Activated CD4-positive, alpha-beta T cell treated with anti-CD3 and anti-CD28 coated beads for 4 hours (primary cell): ENCODE results near the gene PROCA1.
A peak's percentile ranks its signal among the peaks of the same experiment; 100 is the strongest.
"Not testable (repeated sequence)": the region's sequence is repeated elsewhere in the genome, so short reads cannot be mapped to it uniquely, and the experiment has no call there.

Experiments
- DNase-seq, 2 donors: peaks; one replicate each; pipeline ENCODE4 v3.0.0-alpha.2; 2020

Gene PROCA1

GRCh38 chr17:28744104-28744971, 32.6 kb upstream of the PROCA1 start:
- peak; percentile 69 to 72 for DNase-seq

GRCh38 chr17:28743243-28744103, 31.8 kb upstream of the PROCA1 start, which contains the start of gene TRAF4:
Gene TRAF4 (plus strand): TSS chr17:28744011. CDS start chr17:28744113, 102 bp downstream.
- DNase-seq = peak; percentile 75 to 82

GRCh38 chr17:28741358-28742349, 30.0 kb upstream of the PROCA1 start:
- no peak for DNase-seq

- DNase-seq = no peak
Measured at GRCh38 chr17:28740406-28741357, 29.0 kb upstream of the PROCA1 start.

DNA sequence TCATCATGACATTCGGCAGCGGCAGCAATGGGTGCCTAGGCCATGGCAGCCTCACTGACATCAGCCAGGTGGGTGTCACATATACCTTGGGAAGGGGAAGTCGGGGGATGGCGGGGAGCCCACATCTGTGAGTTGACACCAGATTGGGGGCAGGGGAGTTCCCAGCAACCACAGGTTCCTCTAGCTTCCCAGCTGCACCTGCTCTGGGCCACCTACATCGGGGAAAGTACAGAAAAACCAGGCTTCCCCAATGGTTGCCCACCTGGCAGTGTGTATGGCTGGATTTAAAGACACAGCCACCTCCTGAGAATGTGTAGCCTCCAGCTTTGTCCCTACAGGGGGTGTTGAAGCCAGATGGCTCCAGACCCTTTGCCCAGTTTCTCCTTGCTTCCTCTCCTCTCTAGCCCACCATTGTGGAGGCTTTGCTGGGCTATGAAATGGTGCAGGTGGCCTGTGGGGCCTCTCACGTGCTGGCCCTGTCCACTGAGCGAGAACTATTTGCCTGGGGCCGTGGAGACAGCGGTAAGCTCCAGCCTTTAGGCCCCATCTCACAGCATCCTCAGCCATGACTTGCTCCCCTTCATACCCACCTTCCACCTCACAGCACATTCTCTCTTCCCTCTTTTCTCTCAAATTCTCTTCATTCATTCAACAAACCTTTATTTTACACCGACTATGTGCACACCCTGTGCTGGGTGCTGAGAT, 27.1 kb upstream of the PROCA1 start:
- peak; percentile 62 to 81 for DNase-seq

DNA sequence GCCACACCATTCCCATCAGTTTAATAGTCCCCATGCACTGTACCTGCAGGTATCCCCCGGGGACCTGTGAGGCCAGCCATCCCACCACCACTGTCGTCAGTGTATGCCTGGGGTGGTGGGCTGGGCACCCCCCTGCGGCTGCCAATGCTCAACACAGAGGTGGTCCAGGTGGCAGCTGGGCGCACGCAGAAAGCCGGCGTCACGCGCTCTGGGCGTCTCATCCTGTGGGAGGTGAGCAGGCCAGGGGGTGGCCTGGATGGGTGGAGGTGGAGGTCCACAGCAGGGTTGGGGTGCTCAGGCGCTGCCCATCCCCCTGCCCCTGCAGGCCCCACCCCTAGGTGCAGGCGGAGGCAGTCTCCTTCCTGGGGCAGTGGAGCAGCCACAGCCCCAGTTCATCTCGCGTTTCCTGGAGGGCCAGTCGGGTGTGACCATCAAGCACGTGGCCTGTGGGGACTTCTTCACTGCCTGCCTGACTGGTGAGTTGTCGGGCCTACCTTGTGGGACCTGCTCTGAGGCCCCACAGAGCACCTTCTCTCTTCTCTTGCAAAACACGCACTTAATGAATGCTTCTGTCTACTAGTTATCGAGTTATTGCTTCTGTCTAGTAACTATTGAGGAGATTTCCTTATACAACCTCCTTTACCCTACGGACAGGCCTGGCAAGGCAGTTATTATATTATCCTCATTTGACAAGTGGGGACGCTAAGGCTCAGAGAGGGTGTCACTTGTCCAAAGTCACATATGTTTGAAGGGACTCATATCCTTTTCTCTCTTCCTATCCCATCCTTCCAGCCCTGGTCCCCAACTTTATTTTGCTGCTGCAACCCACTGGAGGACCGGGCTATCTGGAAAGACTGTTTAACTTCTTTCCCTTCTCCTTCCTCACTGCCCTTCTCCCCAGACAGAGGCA, 26.3 kb upstream of the PROCA1 start:
- DNase-seq = no peak

- DNase-seq = no peak
Measured at GRCh38 chr17:28737316-28737715, 25.6 kb upstream of the PROCA1 start.

GRCh38 chr17:28735913-28736769, 24.5 kb upstream of the PROCA1 start:
- not testable (repeated sequence) for DNase-seq

DNA sequence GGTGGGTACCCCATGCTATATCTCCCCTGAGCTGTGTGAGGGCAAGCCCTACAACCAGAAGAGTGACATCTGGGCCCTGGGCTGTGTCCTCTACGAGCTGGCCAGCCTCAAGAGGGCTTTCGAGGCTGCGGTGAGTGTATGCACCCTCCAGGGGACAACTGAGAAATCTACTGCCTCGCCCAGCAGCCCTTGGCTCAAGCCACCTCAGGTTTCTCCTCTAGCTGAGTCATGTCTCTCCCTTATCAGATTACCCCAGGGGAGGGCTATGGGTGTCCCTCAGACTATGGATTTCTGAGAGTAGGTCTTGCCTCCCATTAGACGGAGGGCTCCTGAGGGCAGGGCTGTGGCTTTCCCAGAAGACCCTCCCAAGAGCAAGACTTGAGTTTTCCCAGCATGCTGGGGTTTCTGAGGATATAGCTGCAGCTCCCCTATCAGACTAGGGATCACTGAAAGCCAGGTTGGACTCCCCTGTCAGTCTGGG, 23.6 kb upstream of the PROCA1 start:
- DNase-seq = no peak

- DNase-seq = no peak
Measured at GRCh38 chr17:28734712-28735241, 23.1 kb upstream of the PROCA1 start.

- DNase-seq = no peak
Measured at GRCh38 chr17:28733346-28733745, 21.7 kb upstream of the PROCA1 start.

- no peak for DNase-seq
Measured at GRCh38 chr17:28729950-28730330, 18.3 kb upstream of the PROCA1 start.

DNA sequence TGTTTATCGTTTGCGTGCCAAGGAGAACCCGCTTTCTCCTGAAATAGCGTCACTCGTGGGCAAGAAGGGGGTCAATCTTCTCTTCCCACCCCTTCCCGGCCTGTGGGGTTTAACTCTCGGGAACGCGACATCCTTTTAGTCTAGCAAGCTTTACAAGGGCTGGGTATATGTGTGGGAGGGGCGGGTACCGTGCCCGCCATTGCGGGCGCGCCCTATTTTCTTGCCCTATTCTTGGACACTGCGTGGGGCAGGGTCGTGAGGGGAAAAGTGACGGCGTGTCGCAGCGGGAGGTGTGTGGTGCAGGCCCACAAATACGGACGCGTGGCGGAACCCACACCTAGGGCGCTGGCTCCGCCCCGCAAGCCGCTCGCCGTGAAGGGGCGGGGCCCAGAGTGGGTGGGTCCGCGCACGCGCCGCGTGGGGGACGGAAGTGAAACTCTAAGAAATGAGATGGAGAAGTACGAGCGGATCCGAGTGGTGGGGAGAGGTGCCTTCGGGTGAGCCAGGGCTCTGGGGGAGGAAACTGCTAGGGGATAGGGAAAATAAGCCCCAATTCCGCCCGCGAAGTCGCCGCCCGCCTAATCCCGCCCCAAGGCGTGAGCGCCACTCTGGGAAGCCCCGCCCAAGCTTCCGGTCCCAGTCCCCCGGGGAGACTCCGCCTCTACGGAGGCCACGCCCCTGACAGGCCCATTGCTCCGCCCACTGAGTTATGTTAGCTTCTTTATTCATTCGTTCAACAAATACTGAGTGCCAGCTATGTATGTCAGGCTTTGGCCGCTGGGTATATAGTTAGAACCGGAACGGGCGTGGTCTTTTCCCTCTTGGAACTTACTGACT, 16.9 kb upstream of the PROCA1 start, which contains the start of gene NEK8:
Gene NEK8 (plus strand): TSS at position 425 of the 837 bp plus-strand sequence. CDS start 26 bp downstream, at position 451.
- DNase-seq = peak; percentile 97 to 98

- DNase-seq = peak; percentile 89 to 92
Measured at GRCh38 chr17:28726627-28727491, 15.2 kb upstream of the PROCA1 start.

GRCh38 chr17:28726226-28726626, 14.5 kb upstream of the PROCA1 start, which contains the start of gene TLCD1:
Gene TLCD1 (minus strand): TSS chr17:28726233. CDS start chr17:28726097, 136 bp downstream.
- DNase-seq = peak; percentile 59 to 72
